HUES6 (cell line): Measurements from ENCODE around the gene PTCD3.

Experiments
- H3K27ac ChIP-seq: 2 replicates; pipeline ENCODE4 v1.7.0; 2013; ENCODE audit warnings: low read depth, mild to moderate bottlenecking, low read length, inconsistent platforms
- H3K27me3 ChIP-seq: 2 replicates; pipeline ENCODE4 v1.6.1; 2013; ENCODE audit warnings: low read length; ENCODE audit not compliant: control insufficient read depth, insufficient read depth
- H3K36me3 ChIP-seq: 2 replicates; pipeline ENCODE4 v1.6.1; 2013; ENCODE audit warnings: low read length; ENCODE audit not compliant: control insufficient read depth, insufficient read depth
- H3K4me1 ChIP-seq: 2 replicates; pipeline ENCODE4 v1.6.1; 2013; ENCODE audit warnings: low read length; ENCODE audit not compliant: control insufficient read depth, insufficient read depth
- H3K4me3 ChIP-seq: 2 replicates; pipeline ENCODE4 v1.5.1; 2013; ENCODE audit warnings: low read depth, low read length
- H3K9ac ChIP-seq: one replicate; pipeline ENCODE4 v1.6.1; 2013; ENCODE audit warnings: mild to moderate bottlenecking, low read length
- H3K9me3 ChIP-seq: 2 replicates; pipeline ENCODE4 v1.6.1; 2013; ENCODE audit warnings: low read depth, low read length; ENCODE audit not compliant: control insufficient read depth, insufficient read depth

Gene PTCD3

GRCh38 chr2:86134709-86135108 lies 28.7 kb downstream of the PTCD3 start:
- no peak overlapping the region for H3K4me3 ChIP-seq
- no peaks in the 10 kb centered on the region for H3K9me3 ChIP-seq
- H3K9ac ChIP-seq, result no peak overlapping the region
- H3K36me3 ChIP-seq, result peaks cover 100% of the 10 kb centered on the region
- H3K27ac ChIP-seq, result no peak overlapping the region
- no peaks in the 10 kb centered on the region for H3K4me1 ChIP-seq
- H3K27me3 ChIP-seq, result no peaks in the 10 kb centered on the region

- Histone ChIP-seq H3K27me3 (no peaks in the 10 kb centered on the region), H3K4me1 (no peaks in the 10 kb centered on the region), H3K9me3 (no peaks in the 10 kb centered on the region), H3K36me3 (peaks cover 100% of the 10 kb centered on the region), H3K9ac (no peak overlapping the region), H3K27ac (no peak overlapping the region), H3K4me3 (no peak overlapping the region)
Observed at GRCh38 chr2:86135653-86136052, 29.6 kb downstream of the PTCD3 start.

GRCh38 chr2:86136141-86136540 lies 30.1 kb downstream of the PTCD3 start:
- no peaks in the 10 kb centered on the region for H3K4me1 ChIP-seq
- no peak overlapping the region for H3K27ac ChIP-seq
- no peaks in the 10 kb centered on the region for H3K9me3 ChIP-seq
- no peak overlapping the region for H3K9ac ChIP-seq
- H3K4me3 ChIP-seq, result no peak overlapping the region
- H3K27me3 ChIP-seq, result no peaks in the 10 kb centered on the region
- H3K36me3 ChIP-seq, result peaks cover 100% of the 10 kb centered on the region

GRCh38 chr2:86138736-86139625 lies 32.9 kb downstream of the PTCD3 start:
- Histone ChIP-seq H3K4me3 (no peak overlapping the region), H3K4me1 (no peaks in the 10 kb centered on the region), H3K9me3 (no peaks in the 10 kb centered on the region), H3K9ac (no peak overlapping the region), H3K27ac (no peak overlapping the region), H3K27me3 (no peaks in the 10 kb centered on the region), H3K36me3 (peaks cover 95% of the 10 kb centered on the region)

GRCh38 chr2:86139981-86140380 lies 33.9 kb downstream of the PTCD3 start:
- no peaks in the 10 kb centered on the region for H3K9me3 ChIP-seq
- peaks cover 95% of the 10 kb centered on the region for H3K36me3 ChIP-seq
- no peak overlapping the region for H3K4me3 ChIP-seq
- no peak overlapping the region for H3K27ac ChIP-seq
- H3K27me3 ChIP-seq, result no peaks in the 10 kb centered on the region
- no peak overlapping the region for H3K9ac ChIP-seq
- H3K4me1 ChIP-seq, result no peaks in the 10 kb centered on the region

- H3K36me3 ChIP-seq, result peaks cover 95% of the 10 kb centered on the region
- no peak overlapping the region for H3K27ac ChIP-seq
- no peaks in the 10 kb centered on the region for H3K9me3 ChIP-seq
- no peak overlapping the region for H3K9ac ChIP-seq
- no peaks in the 10 kb centered on the region for H3K27me3 ChIP-seq
- H3K4me1 ChIP-seq, result no peaks in the 10 kb centered on the region
- H3K4me3 ChIP-seq, result no peak overlapping the region
Observed at GRCh38 chr2:86140969-86141392, 34.9 kb downstream of the PTCD3 start.

GRCh38 chr2:86142436-86143257 lies 36.6 kb downstream of the PTCD3 start:
- H3K36me3 ChIP-seq, result peaks cover 94% of the 10 kb centered on the region
- H3K27ac ChIP-seq, result no peak overlapping the region
- no peaks in the 10 kb centered on the region for H3K27me3 ChIP-seq
- H3K9me3 ChIP-seq, result no peaks in the 10 kb centered on the region
- no peak overlapping the region for H3K4me3 ChIP-seq
- H3K4me1 ChIP-seq, result no peaks in the 10 kb centered on the region
- H3K9ac ChIP-seq, result no peak overlapping the region

- H3K9ac ChIP-seq, result no peak overlapping the region
- H3K9me3 ChIP-seq, result no peaks in the 10 kb centered on the region
- no peak overlapping the region for H3K27ac ChIP-seq
- no peaks in the 10 kb centered on the region for H3K27me3 ChIP-seq
- no peak overlapping the region for H3K4me3 ChIP-seq
- H3K4me1 ChIP-seq, result no peaks in the 10 kb centered on the region
- peaks cover 94% of the 10 kb centered on the region for H3K36me3 ChIP-seq
Observed at GRCh38 chr2:86143307-86143706, 37.3 kb downstream of the PTCD3 start.

- no peak overlapping the region for H3K4me3 ChIP-seq
- no peaks in the 10 kb centered on the region for H3K27me3 ChIP-seq
- H3K9me3 ChIP-seq, result no peaks in the 10 kb centered on the region
- H3K9ac ChIP-seq, result no peak overlapping the region
- H3K4me1 ChIP-seq, result no peaks in the 10 kb centered on the region
- H3K27ac ChIP-seq, result no peak overlapping the region
- H3K36me3 ChIP-seq, result peaks cover 94% of the 10 kb centered on the region
Observed at GRCh38 chr2:86143926-86144685, 38.1 kb downstream of the PTCD3 start.

- Histone ChIP-seq H3K27ac (no peak overlapping the region), H3K9ac (no peak overlapping the region), H3K4me3 (no peak overlapping the region), H3K9me3 (no peaks in the 10 kb centered on the region), H3K27me3 (no peaks in the 10 kb centered on the region), H3K36me3 (peaks cover 92% of the 10 kb centered on the region), H3K4me1 (no peaks in the 10 kb centered on the region)
Observed at GRCh38 chr2:86147793-86148192, 41.8 kb downstream of the PTCD3 start.
